Esophagus squamous epithelium (tissue), 5 donors: ENCODE measurements around the gene CDC42EP1. TPM values are rescaled to one million over a fixed set of nuclear protein-coding genes. Genes with fewer than 3 reads are reported as not detected.
"Not testable (repeated sequence)": the region's sequence is repeated elsewhere in the genome, so short reads cannot be mapped to it uniquely, and the experiment has no call there.

Source experiments
- DNase-seq: peaks from one replicate; lab custom pipeline; 2025; lab: John Stamatoyannopoulos, UW
- H3K27ac ChIP-seq, 4 donors: fragments of 200-600 bp; sonication (generic); one replicate each; pipeline ENCODE4 v1.5.1; 2016 to 2019; ENCODE audit warnings: mild to moderate bottlenecking in 1 of 4
- H3K27me3 ChIP-seq, 4 donors: fragments of 200-600 bp; sonication (generic); 1 replicate in 3 of 4; 2 replicates in 1 of 4; pipeline versions ENCODE4 v1.5.1 to v1.6.0; 2017 to 2021; ENCODE audit warnings: antibody characterized with exemption in 1 of 4
- H3K36me3 ChIP-seq, 3 donors: fragments of 200-600 bp; sonication (generic); one replicate each; pipeline ENCODE4 v1.5.1; 2016 to 2019
- H3K4me1 ChIP-seq, 3 donors: fragments of 200-600 bp; sonication (generic); one replicate each; pipeline ENCODE4 v1.5.1; 2017 to 2019
- H3K4me3 ChIP-seq, 4 donors: fragments of 200-600 bp; sonication (generic); 1 replicate in 3 of 4; 2 replicates in 1 of 4; pipeline ENCODE4 v1.5.1; 2016 to 2019; ENCODE audit warnings: mild to moderate bottlenecking in 2 of 4, moderate library complexity in 1 of 4
- H3K9me3 ChIP-seq, 3 donors: fragments of 200-600 bp; sonication (generic); one replicate each; pipeline ENCODE4 v1.5.1; 2016 to 2019
- POLR2A ChIP-seq, 4 donors: fragments of 450-650 bp; IDR thresholded peaks; one replicate each; pipeline ENCODE4 v1.6.1; 2017; ENCODE audit warnings: antibody characterized with exemption in 4 of 4, mild to moderate bottlenecking in 4 of 4, moderate library complexity in 3 of 4
- WGBS, 2 donors: methylation state at CpG; one replicate each; pipeline ENCODE4 v1.1.5; 2018; 5-methylcytosine and 5-hydroxymethylcytosine counted together
- intact Hi-C: fragments of 100-400 bp; cut with DNase I; formaldehyde crosslinking; loops from one replicate; pipeline ENCODE4 v1.15.0; 2022
- total RNA-seq, 4 donors: library from RNA; depleted of rRNA; stranded (reverse); fragments of >200 nt; gene quantifications; one replicate each; pipeline ENCODE4 v1.1.0, GENCODE V29; 2016
- TF ChIP-seq, protein P1 (sequence below), 6 experiments: fragments of 450-650 bp in 4 of 6; fragments of 200-600 bp in 2 of 6; sonication (generic) in 2 of 6; IDR thresholded peaks; one replicate each; pipeline ENCODE4 v1.5.1; 2016 to 2019; ENCODE audit warnings: antibody characterized with exemption in 6 of 6, mild to moderate bottlenecking in 4 of 6, moderate library complexity in 4 of 6
- donor health status: DM: yes; HTN: yes; CAD: no.

The CDC42EP1 gene
- total RNA-seq, 4 donors from 2014 or later, result 40.6 to 89.4 (median 53.8) TPM

DNA sequence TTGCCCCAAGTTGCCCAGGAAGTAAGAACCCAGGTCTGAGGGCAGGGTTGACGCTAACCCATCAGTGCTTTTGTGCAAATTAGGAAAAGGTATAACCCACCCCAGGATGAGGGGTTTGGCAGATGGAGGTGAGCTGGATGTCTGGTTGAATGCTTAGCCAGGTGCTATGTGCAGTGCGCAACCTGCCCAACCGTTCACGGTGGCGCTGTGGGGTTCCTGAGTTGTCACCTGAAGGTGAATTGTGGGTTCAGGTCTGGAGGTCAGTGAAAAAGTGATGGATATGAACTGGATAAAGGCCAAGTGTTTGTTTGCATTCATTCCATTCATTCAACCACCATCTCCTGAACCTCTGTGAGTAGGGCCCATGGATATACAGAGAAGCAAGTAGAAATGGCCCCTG, 34.0 kb downstream of the CDC42EP1 start:
- Histone ChIP-seq H3K4me1 (peaks cover 5 to 47% (median 8%) of the 10 kb centered on the region in 3 donors), H3K27me3 (peaks cover 0 to 3% (median 0%) of the 10 kb centered on the region in 4 donors), H3K27ac (peak overlapping the region in 2 of 4 donors; percentile 10 to 13), H3K4me3 (no peak overlapping the region), H3K9me3 (no peaks in the 10 kb centered on the region), H3K36me3 (no peaks in the 10 kb centered on the region)
- intact Hi-C loops, result loop anchor here (10.0 kb wide), 1 partner anchor 49 kb away; no protein-coding TSS in a partner anchor
- DNase-seq, result no peak
- WGBS, 2 donors, result 67% methylated on average over 4 of the region's 5 CpGs
- TF ChIP-seq, protein P1, sequence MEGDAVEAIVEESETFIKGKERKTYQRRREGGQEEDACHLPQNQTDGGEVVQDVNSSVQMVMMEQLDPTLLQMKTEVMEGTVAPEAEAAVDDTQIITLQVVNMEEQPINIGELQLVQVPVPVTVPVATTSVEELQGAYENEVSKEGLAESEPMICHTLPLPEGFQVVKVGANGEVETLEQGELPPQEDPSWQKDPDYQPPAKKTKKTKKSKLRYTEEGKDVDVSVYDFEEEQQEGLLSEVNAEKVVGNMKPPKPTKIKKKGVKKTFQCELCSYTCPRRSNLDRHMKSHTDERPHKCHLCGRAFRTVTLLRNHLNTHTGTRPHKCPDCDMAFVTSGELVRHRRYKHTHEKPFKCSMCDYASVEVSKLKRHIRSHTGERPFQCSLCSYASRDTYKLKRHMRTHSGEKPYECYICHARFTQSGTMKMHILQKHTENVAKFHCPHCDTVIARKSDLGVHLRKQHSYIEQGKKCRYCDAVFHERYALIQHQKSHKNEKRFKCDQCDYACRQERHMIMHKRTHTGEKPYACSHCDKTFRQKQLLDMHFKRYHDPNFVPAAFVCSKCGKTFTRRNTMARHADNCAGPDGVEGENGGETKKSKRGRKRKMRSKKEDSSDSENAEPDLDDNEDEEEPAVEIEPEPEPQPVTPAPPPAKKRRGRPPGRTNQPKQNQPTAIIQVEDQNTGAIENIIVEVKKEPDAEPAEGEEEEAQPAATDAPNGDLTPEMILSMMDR (IDR thresholded peaks at IDR 0.05), result peak in 1 of 6 experiments; percentile 13
- no peak for TF ChIP-seq POLR2A (IDR thresholded peaks at IDR 0.05)

DNA sequence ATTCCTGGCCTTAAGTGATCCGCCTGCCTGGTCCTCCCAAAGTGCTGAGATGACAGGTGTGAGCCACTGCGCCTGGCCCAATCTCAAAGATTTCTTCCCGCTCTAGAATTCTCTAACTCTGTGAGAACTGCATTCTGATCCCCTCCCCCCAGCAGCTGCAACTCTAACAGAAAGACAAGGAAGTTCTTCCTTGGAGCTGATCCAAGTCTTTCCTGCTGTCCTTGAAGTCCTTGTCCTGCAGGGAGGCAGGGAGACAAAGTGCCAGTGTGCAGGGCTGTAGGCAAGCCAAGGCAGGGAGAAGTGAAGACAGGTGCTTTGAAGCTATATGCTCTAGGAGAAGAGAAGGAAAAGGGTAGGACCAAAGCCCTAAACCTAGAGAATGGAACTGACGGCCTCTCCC, 38.9 kb downstream of the CDC42EP1 start:
- Histone ChIP-seq H3K4me3 (no peak overlapping the region), H3K4me1 (peaks cover 0 to 29% (median 5%) of the 10 kb centered on the region in 3 donors), H3K27me3 (peaks cover 0 to 3% (median 0%) of the 10 kb centered on the region in 4 donors), H3K36me3 (no peaks in the 10 kb centered on the region), H3K27ac (no peak overlapping the region), H3K9me3 (no peaks in the 10 kb centered on the region)
- 74 to 83% methylated on average over 4 of the region's 4 CpGs for WGBS, 2 donors
- no peak for TF ChIP-seq POLR2A (IDR thresholded peaks at IDR 0.05)
- TF ChIP-seq, protein P1 (IDR thresholded peaks at IDR 0.05), result no peak
- no peak for DNase-seq
- intact Hi-C loops, result loop anchor here (10.0 kb wide), 1 partner anchor 54 kb away; no protein-coding TSS in a partner anchor

DNA sequence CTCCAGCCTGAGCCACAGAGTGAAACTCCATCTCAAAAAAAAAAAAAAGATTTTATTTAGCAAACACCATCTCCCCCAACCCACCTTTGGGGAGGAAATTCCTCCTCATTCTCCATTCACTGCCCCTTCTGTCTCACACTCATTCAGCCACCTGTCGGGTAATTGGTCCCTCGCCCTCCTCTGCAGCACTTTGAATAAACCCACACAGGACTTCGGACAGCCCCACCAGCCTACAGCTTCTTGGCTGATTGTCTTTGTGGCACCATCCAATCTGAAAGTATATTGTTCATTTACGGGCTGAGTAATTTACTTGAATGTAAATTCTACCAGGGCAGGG, 40.9 kb downstream of the CDC42EP1 start:
- DNase-seq, result no peak
- no peaks in the 10 kb centered on the region for H3K27me3 ChIP-seq
- H3K9me3 ChIP-seq, result no peaks in the 10 kb centered on the region
- no peak for TF ChIP-seq POLR2A (IDR thresholded peaks at IDR 0.05)
- TF ChIP-seq, protein P1 (IDR thresholded peaks at IDR 0.05), result no peak
- no peak overlapping the region for H3K27ac ChIP-seq
- H3K4me3 ChIP-seq, result no peak overlapping the region
- intact Hi-C loops, result no loop called here
- peaks cover 0 to 31% (median 0%) of the 10 kb centered on the region in 3 donors for H3K4me1 ChIP-seq
- WGBS, 2 donors, result 57 to 60% methylated on average over 4 of the region's 4 CpGs
- no peaks in the 10 kb centered on the region for H3K36me3 ChIP-seq

DNA sequence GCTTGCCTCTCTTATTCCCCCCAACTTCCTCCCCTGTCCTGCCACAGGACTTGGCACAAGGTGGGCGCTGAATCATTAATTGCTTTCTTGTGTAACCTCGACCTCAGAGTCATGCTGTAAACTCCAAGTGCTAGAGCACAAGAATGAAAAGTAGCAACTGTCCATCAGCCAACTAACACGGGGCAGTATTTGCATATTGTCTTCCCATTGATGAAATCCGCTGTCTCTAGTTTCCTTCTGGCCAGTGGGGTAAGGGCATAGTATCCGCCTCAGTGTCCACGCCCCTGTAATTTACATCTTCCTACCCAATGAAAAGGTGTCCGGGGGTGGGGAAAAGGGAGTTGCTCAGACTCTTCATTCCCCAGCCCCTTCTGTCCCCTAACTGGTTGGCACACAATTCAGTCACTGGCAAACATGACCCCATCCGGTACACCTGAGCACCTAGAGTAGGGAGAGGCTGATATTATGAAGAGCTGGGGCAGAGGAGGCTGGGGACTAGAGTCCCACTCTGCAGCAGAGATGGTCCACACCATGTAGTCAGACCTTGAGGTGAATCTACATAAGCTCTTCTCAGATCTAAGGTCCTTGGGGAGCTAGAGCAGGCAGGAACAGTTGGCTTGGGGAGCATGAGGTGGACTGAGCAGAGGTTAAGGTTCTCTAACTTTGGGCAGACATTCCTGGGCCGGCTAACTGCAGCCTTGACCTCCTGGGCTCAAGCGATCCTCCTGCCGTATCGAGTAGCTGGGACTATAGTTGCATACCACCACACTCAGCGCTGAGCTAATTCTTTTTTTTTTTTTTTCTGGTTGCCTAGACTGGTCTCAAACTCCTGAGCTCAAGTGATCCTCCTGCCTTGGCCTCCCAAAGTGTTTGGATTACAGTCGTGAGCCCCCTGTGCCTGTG, 41.5 kb downstream of the CDC42EP1 start:
- Histone ChIP-seq H3K9me3 (no peaks in the 10 kb centered on the region), H3K4me3 (no peak overlapping the region), H3K36me3 (no peaks in the 10 kb centered on the region), H3K27ac (no peak overlapping the region), H3K27me3 (no peaks in the 10 kb centered on the region), H3K4me1 (peaks cover 5 to 37% (median 5%) of the 10 kb centered on the region in 3 donors)
- DNase-seq, result no peak
- intact Hi-C loops, result no loop called here
- TF ChIP-seq POLR2A (IDR thresholded peaks at IDR 0.05), result no peak
- TF ChIP-seq, protein P1 (IDR thresholded peaks at IDR 0.05), result no peak
- 42 to 61% methylated on average over 13 of the region's 14 CpGs for whole genome bisulfite sequencing, 2 donors

DNA sequence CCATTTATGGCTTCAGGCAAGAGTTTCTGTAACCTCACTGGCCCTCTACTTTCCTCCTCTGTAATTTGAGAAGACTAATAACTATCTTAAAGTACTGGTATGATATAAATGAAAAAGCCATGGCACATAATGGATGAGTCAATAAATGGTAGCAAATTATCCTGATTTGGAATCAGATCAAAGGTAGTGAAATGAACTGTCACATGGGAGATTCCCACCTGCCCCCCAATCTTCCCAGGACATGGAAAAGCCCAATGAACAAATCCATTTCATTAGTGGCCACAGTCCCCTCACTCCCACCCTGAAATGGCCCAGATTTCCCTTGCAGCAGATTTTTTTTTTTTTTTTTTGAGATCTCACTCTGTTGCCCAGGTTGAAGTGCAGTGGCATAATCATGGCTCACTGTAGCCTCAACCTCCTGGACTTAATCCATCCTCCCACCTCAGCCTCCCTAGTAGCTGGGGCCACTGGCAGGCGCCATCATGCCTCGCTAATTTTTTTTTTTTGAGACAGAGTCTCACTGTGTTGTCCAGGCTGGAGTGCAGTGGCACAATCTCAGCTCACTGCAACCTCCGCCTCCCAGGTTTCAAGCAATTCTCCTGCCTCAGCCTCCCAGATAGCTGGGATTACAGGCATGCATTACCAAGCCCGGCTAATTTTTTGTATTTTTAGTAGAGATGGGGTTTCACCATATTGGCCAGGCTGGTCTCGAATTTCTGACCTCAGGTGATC, 42.4 kb downstream of the CDC42EP1 start:
- H3K27ac ChIP-seq, H3K4me3 ChIP-seq, H3K36me3 ChIP-seq, intact Hi-C loops, DNase-seq, H3K9me3 ChIP-seq, H3K27me3 ChIP-seq: not testable (repeated sequence)
- 91 to 96% methylated on average over 5 of the region's 5 CpGs for WGBS, 2 donors
- peaks cover 11 to 47% (median 13%) of the 10 kb centered on the region in 3 donors for H3K4me1 ChIP-seq
